GM10266 (cell line): ENCODE measurements around the gene TTC7B.

Experiments
- DNase-seq: peaks from one replicate; pipeline ENCODE4 v3.0.0; 2012; ENCODE audit errors: extremely low spot score
- TF ChIP-seq, protein P1 (sequence below): IDR thresholded peaks from 2 replicates; pipeline ENCODE4 v1.5.1; 2012; ENCODE audit warnings: mild to moderate bottlenecking, low read depth; ENCODE audit not compliant: control insufficient read depth, insufficient read depth; ENCODE audit errors: missing control alignments

The TTC7B gene

GRCh38 chr14:90578283-90578985 lies 237.8 kb downstream of the TTC7B start:
- TF ChIP-seq, protein P1, sequence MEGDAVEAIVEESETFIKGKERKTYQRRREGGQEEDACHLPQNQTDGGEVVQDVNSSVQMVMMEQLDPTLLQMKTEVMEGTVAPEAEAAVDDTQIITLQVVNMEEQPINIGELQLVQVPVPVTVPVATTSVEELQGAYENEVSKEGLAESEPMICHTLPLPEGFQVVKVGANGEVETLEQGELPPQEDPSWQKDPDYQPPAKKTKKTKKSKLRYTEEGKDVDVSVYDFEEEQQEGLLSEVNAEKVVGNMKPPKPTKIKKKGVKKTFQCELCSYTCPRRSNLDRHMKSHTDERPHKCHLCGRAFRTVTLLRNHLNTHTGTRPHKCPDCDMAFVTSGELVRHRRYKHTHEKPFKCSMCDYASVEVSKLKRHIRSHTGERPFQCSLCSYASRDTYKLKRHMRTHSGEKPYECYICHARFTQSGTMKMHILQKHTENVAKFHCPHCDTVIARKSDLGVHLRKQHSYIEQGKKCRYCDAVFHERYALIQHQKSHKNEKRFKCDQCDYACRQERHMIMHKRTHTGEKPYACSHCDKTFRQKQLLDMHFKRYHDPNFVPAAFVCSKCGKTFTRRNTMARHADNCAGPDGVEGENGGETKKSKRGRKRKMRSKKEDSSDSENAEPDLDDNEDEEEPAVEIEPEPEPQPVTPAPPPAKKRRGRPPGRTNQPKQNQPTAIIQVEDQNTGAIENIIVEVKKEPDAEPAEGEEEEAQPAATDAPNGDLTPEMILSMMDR: no peak
- DNase-seq: no peak

- no peak for DNase-seq
- TF ChIP-seq, protein P1: no peak
Observed at GRCh38 chr14:90577661-90578282, 238.5 kb downstream of the TTC7B start.

DNA sequence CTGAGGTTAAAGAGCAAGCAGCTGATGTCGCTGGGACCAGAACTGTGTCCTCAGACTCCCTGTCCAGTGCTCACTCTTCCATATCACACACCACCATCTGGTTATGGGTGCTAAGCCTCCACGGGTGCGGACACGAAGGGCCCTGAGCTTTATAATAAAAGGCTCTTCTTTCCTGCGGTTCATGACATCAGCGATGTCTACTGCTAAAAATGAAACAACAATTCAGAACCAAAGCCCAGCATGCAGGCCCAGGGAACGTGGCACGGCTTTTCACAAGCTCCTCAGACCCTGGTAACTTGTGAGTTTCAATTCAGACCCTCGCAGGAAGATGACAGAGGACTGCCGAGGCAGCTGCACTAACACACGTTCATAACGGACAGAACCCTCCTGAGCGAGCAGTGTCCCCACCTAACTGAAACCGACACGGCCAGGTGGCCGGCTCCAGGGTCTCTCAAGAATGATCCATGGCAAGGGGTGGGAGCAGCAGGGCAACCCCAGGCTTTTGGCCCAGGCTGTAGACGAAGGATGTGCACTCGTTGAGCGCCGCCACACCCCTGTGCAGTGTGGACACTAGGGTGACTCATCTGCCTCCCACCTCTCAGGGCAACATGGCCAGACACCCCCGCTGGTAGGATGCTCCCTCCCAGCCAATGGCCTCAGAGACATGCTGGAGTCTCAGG lies 239.1 kb downstream of the TTC7B start:
- TF ChIP-seq, protein P1: no peak
- no peak for DNase-seq

DNA sequence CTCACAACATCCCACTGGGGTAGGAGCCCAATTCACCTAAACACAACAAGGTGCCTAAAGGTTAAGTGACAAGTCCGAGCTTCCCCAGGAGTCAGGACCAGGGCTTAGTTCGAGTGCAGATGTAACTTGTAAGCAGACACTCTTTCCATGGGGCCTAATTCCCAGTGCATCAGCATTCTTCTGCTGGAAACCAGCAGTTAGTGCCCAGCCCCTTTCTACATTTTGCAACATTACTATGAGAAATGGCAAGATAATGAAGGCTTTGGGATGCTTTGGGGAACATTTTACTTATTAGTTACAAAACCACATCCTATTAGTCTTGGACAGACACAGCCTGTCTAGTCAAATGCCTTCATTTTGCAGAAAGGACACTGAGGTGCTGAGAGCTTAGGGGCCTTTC lies 239.6 kb downstream of the TTC7B start:
- TF ChIP-seq, protein P1: no peak
- DNase-seq: no peak

DNA sequence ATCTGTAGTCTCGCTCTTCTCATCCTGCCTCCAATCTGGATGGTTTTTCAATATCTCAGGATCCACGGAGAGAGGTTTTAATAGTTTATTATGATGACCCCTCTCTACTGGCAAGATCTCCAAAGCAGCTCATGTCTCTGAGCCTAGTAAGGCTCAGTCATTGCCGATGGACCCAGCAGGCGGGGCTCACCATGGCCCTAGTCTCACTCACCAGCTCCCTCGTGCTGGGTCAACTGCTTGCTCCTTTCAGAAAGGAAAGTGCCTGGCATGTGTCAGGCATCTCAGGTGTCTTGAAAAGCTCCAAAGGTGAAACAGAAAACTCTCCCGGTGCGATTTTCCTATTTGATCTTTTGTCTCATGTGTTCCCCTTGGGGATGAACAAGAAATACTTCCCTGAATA lies 240.4 kb downstream of the TTC7B start:
- TF ChIP-seq, protein P1: no peak
- no peak for DNase-seq

DNA sequence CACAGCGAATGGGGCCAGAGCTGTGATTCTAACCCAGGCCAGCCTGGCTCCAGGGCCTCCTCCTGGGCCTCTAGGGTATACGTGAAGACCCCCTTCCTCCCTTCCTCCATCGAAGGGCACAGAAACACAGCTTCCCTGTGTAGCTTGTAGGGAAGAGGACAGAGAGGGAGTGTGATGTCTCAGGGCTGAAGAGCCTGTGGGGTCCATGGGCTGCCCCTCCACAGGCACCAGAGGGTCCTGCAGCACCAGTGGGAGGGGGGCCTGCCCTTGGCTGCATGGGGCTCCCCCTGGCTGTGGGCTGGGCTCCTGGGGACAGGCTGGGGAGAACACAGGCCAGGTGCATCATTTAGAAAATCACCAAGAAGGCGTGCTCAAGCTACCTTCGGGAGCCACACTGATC lies 240.9 kb downstream of the TTC7B start:
- DNase-seq: no peak
- TF ChIP-seq, protein P1: no peak
